Endothelial cell of umbilical vein (primary cell): ENCODE measurements around the gene XPO5. TPM values are rescaled to one million over a fixed set of nuclear protein-coding genes. Genes with fewer than 3 reads are reported as not detected.

Experiments
- BruUV-seq: library from RNA; stranded (reverse); fragments of 400-500 nt; replicated peaks from 2 replicates; lab custom pipeline; 2021; lab: Mats Ljungman, UMichigan
- CTCF ChIA-PET: fragments of 300-600, 350-600 bp; sonication (Branson Sonifier 250); formaldehyde crosslinking; loops from one replicate; lab custom pipeline; 2021; ENCODE audit warnings: antibody characterized with exemption, inconsistent platforms; lab: Charles Lee
- POLR2A ChIA-PET: fragments of 300-600, 350-600 bp; sonication (Branson Sonifier 250); formaldehyde crosslinking; loops from one replicate; lab custom pipeline; 2021; ENCODE audit warnings: antibody characterized with exemption, inconsistent platforms; lab: Charles Lee
- DNase-seq: peaks from one replicate; pipeline ENCODE4 v3.0.0-alpha.2; 2011; ENCODE audit warnings: low read depth, low spot score
- FAIRE-seq: peaks from 2 replicates; lab custom pipeline; 2011; peaks lifted over from hg19 to GRCh38; lab: Jason Lieb, UNC
- H2AFZ ChIP-seq: 2 replicates; pipeline ENCODE4 v1.6.0; 2012; ENCODE audit warnings: low read depth, low read length, control low read depth, inconsistent platforms
- H3K27ac ChIP-seq: 2 replicates; pipeline ENCODE4 v1.5.1; 2011; ENCODE audit warnings: low read depth, mild to moderate bottlenecking, control low read depth, low read length, moderate library complexity; ENCODE audit not compliant: insufficient read depth
- H3K27me3 ChIP-seq, 2 experiments: 2 replicates each; pipeline versions ENCODE4 v1.6.0 to v1.6.1; 2011; ENCODE audit warnings: low read length in 2 of 2, mixed read lengths in 1 of 2; ENCODE audit not compliant: control insufficient read depth in 2 of 2, insufficient read depth in 2 of 2
- H3K36me3 ChIP-seq, 2 experiments: 2 replicates in 1 of 2; 3 replicates in 1 of 2; pipeline ENCODE4 v1.5.1; 2011; ENCODE audit warnings: low read length in 2 of 2, mild to moderate bottlenecking in 1 of 2, moderate library complexity in 1 of 2; ENCODE audit not compliant: control insufficient read depth in 2 of 2, insufficient read depth in 2 of 2; ENCODE audit errors: extremely low read depth in 1 of 2
- H3K4me1 ChIP-seq: 3 replicates; pipeline ENCODE4 v1.5.1; 2011; ENCODE audit warnings: mild to moderate bottlenecking, low read length; ENCODE audit not compliant: control insufficient read depth, insufficient read depth; ENCODE audit errors: extremely low read depth
- H3K4me2 ChIP-seq: 2 replicates; pipeline ENCODE4 v1.6.1; 2011; ENCODE audit warnings: low read length, control low read depth, mixed read lengths; ENCODE audit not compliant: insufficient read depth
- H3K4me3 ChIP-seq, 3 experiments: fragments of 200-600 bp in 1 of 3; sonication (generic), shearing (Covaris generic) in 1 of 3; replicated peaks in 1 of 3; 2 replicates each; pipeline ENCODE4 v1.5.1; 2011 to 2016; ENCODE audit warnings: control low read depth in 3 of 3, low read length in 3 of 3, mild to moderate bottlenecking in 2 of 3, inconsistent platforms in 1 of 3, low read depth in 1 of 3, moderate library complexity in 1 of 3; ENCODE audit not compliant: insufficient read depth in 1 of 3
- H3K79me2 ChIP-seq: 2 replicates; pipeline ENCODE4 v1.6.0; 2012; ENCODE audit warnings: low read length, inconsistent platforms; ENCODE audit not compliant: control insufficient read depth, insufficient read depth
- H3K9ac ChIP-seq: replicated peaks from 2 replicates; pipeline ENCODE3; 2011; ENCODE audit warnings: low read length, control low read depth; ENCODE audit not compliant: insufficient read depth; ENCODE audit errors: extremely low read depth
- H3K9me1 ChIP-seq: replicated peaks from 3 replicates; pipeline ENCODE4 v1.6.0; 2011; ENCODE audit warnings: mild to moderate bottlenecking, low read length; ENCODE audit not compliant: control insufficient read depth, insufficient read depth; ENCODE audit errors: extremely low read depth
- H3K9me3 ChIP-seq: replicated peaks from 2 replicates; pipeline ENCODE4 v1.5.1; 2012; ENCODE audit warnings: low read length, inconsistent platforms; ENCODE audit not compliant: control insufficient read depth, insufficient read depth
- H4K20me1 ChIP-seq: replicated peaks from 2 replicates; pipeline ENCODE3; 2011; ENCODE audit warnings: mild to moderate bottlenecking, low read length; ENCODE audit not compliant: control insufficient read depth, insufficient read depth; ENCODE audit errors: extremely low read depth
- EZH2 ChIP-seq: IDR thresholded peaks from 2 replicates; pipeline ENCODE4 v1.6.1; 2012; ENCODE audit warnings: borderline replicate concordance, low read depth, mild to moderate bottlenecking, moderate library complexity, low read length, inconsistent platforms; ENCODE audit not compliant: severe bottlenecking
- GATA2 ChIP-seq: IDR thresholded peaks from 2 replicates; pipeline ENCODE4 v1.7.0; 2011; ENCODE audit warnings: low read depth, mild to moderate bottlenecking, moderate library complexity, mixed read lengths, low read length; ENCODE audit not compliant: insufficient read length, insufficient read depth
- MYC ChIP-seq: IDR thresholded peaks from one replicate; pipeline ENCODE4 v1.6.1; 2011; ENCODE audit warnings: mild to moderate bottlenecking, low read depth, low read length
- dilution Hi-C: fragments of 300-500 bp; cut with MboI; formaldehyde crosslinking; loops from one replicate; pipeline ENCODE4 v1.15.0; 2019; ENCODE audit warnings: low sequenced_read_pairs; ENCODE audit not compliant: extremely low pct_ligation_motif_present
- intact Hi-C: fragments of 100-400 bp; cut with micrococcal nuclease; formaldehyde crosslinking; loops from one replicate; pipeline ENCODE4 v1.10.0; 2022
- polyA plus RNA-seq, 4 experiments: library from polyadenylated mRNA; depleted of rRNA in 3 of 4; stranded (reverse) in 3 of 4; unstranded in 1 of 4; fragments of >200 nt; gene quantifications; 2 replicates each; pipeline versions ENCODE4 v1.2.1 to v1.2.3, GENCODE V29; 2011 to 2012; ENCODE audit warnings: missing spikeins in 1 of 4
- total RNA-seq: library from RNA; stranded (reverse); gene quantifications from 2 replicates; pipeline ENCODE4 v1.2.3, GENCODE V29; 2021
- TF ChIP-seq, protein P1 (sequence below): IDR thresholded peaks from 2 replicates; pipeline ENCODE4 v1.6.1; 2011; ENCODE audit not compliant: insufficient read depth, insufficient read length
- TF ChIP-seq, protein P2 (sequence below), 2 donors: IDR thresholded peaks; 1 replicate in 1 of 2; 2 replicates in 1 of 2; pipeline ENCODE4 v1.5.1; 2011; ENCODE audit warnings: low read length in 2 of 2, mild to moderate bottlenecking in 2 of 2, moderate library complexity in 2 of 2, control low read depth in 1 of 2, inconsistent platforms in 1 of 2, low read depth in 1 of 2; ENCODE audit not compliant: insufficient read depth in 1 of 2; ENCODE audit errors: extremely low read depth in 1 of 2

XPO5 gene
- total and polyA plus RNA-seq, 2 donors (not counting 3 experiments of a cell fraction or from before 2014, with no cell fraction given): 28.4 to 50.0 TPM

GRCh38 chr6:43502666-43503065, 73.2 kb downstream of the XPO5 start:
- Histone ChIP-seq H3K4me3 (no peak overlapping the region), H3K27me3 (no peaks in the 10 kb centered on the region), H3K4me1 (peaks cover 15% of the 10 kb centered on the region), H3K9me1 (no peaks in the 10 kb centered on the region), H3K79me2 (no peaks in the 10 kb centered on the region), H2AFZ (no peak overlapping the region), H4K20me1 (no peaks in the 10 kb centered on the region), H3K27ac (no peak overlapping the region), H3K9ac (no peak overlapping the region), H3K4me2 (no peak overlapping the region), H3K36me3 (peaks cover 0 to 29% of the 10 kb centered on the region in 2 experiments), H3K9me3 (no peaks in the 10 kb centered on the region)
- no peak for DNase-seq
- no TSS peak for BruUV-seq
- POLR2A ChIA-PET: no interaction called here
- intact Hi-C loops (loop anchor here (10.0 kb wide), 1 partner anchor 598 kb away; no protein-coding TSS in a partner anchor), dilution Hi-C loops (no loop called here)
- CTCF ChIA-PET: interaction anchor here (0.6 to 19.0 kb wide), 3 partner anchors 11 to 156 kb away, joined by 3 to 289 read pairs (median 6); partner anchors contain the start of gene DLK2
- TF ChIP-seq, protein P1, sequence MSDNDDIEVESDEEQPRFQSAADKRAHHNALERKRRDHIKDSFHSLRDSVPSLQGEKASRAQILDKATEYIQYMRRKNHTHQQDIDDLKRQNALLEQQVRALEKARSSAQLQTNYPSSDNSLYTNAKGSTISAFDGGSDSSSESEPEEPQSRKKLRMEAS: no peak
- TF ChIP-seq, protein P2, sequence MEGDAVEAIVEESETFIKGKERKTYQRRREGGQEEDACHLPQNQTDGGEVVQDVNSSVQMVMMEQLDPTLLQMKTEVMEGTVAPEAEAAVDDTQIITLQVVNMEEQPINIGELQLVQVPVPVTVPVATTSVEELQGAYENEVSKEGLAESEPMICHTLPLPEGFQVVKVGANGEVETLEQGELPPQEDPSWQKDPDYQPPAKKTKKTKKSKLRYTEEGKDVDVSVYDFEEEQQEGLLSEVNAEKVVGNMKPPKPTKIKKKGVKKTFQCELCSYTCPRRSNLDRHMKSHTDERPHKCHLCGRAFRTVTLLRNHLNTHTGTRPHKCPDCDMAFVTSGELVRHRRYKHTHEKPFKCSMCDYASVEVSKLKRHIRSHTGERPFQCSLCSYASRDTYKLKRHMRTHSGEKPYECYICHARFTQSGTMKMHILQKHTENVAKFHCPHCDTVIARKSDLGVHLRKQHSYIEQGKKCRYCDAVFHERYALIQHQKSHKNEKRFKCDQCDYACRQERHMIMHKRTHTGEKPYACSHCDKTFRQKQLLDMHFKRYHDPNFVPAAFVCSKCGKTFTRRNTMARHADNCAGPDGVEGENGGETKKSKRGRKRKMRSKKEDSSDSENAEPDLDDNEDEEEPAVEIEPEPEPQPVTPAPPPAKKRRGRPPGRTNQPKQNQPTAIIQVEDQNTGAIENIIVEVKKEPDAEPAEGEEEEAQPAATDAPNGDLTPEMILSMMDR (IDR thresholded peaks at IDR 0.05; ENCODE audit: extremely low read depth in 1 of 2, insufficient read depth in 1 of 2, low read depth in 1 of 2, low read length in 2 of 2): no peak
- TF ChIP-seq GATA2: no peak
- TF ChIP-seq MYC: no peak
- TF ChIP-seq EZH2: no peak
- FAIRE-seq: no peak
